ENCODE measurements around the gene IGSF8.

Gene IGSF8

GRCh38 chr1:160092366-160093068, 5.9 kb downstream of the IGSF8 start:
- DNase-seq (ENCODE audit: low spot score) = no peak
- TF ChIP-seq CTCF (IDR thresholded peaks at IDR 0.05; ENCODE audit: extremely low read depth, missing control alignments) = no peak

- no peak for DNase-seq (ENCODE audit: low spot score)
- no peak for TF ChIP-seq CTCF (IDR thresholded peaks at IDR 0.05; ENCODE audit: extremely low read depth, missing control alignments)
Measured at GRCh38 chr1:160091666-160092223, 6.7 kb downstream of the IGSF8 start.

- DNase-seq (ENCODE audit: low spot score) = no peak
- TF ChIP-seq CTCF (IDR thresholded peaks at IDR 0.05; ENCODE audit: extremely low read depth, missing control alignments) = no peak
Measured at GRCh38 chr1:160090760-160091159, 7.7 kb downstream of the IGSF8 start.

- TF ChIP-seq CTCF (IDR thresholded peaks at IDR 0.05; ENCODE audit: extremely low read depth, missing control alignments) = no peak
- no peak for DNase-seq (ENCODE audit: low spot score)
Measured at GRCh38 chr1:160089883-160090282, 8.5 kb downstream of the IGSF8 start.

- no peak for DNase-seq (ENCODE audit: low spot score)
- no peak for TF ChIP-seq CTCF (IDR thresholded peaks at IDR 0.05; ENCODE audit: extremely low read depth, missing control alignments)
Measured at GRCh38 chr1:160087118-160087662, 11.2 kb downstream of the IGSF8 start.

- DNase-seq (ENCODE audit: low spot score) = no peak
- TF ChIP-seq CTCF (IDR thresholded peaks at IDR 0.05; ENCODE audit: extremely low read depth, missing control alignments) = no peak
Measured at GRCh38 chr1:160086456-160086892, 11.9 kb downstream of the IGSF8 start.

- peak; percentile 69 for TF ChIP-seq CTCF (IDR thresholded peaks at IDR 0.05; ENCODE audit: extremely low read depth, missing control alignments)
- peak; percentile 92 for DNase-seq (ENCODE audit: low spot score)
Measured at GRCh38 chr1:160085686-160086455, 12.5 kb downstream of the IGSF8 start.

Measured in GM20000 (cell line).